GM19397 (cell line): ENCODE results near the gene UVSSA.
"Not testable (repeated sequence)": the region's sequence is repeated elsewhere in the genome, so short reads cannot be mapped to it uniquely, and the experiment has no call there.

Experiments used
- ATAC-seq: cut with Tn5 transposase; IDR thresholded peaks from one replicate; pipeline ENCODE4 v1.9.1; 2021; ENCODE audit warnings: mild to moderate bottlenecking, moderate library complexity; ENCODE audit not compliant: unreplicated experiment

Gene UVSSA

GRCh38 chr4:1330761-1331590 lies 16.0 kb upstream of the UVSSA start:
- ATAC-seq: no peak

- ATAC-seq: no peak
Observed at GRCh38 chr4:1331591-1332353, 15.2 kb upstream of the UVSSA start.

- ATAC-seq: no peak
Observed at GRCh38 chr4:1332686-1333085, 14.3 kb upstream of the UVSSA start.

GRCh38 chr4:1333256-1333655 lies 13.8 kb upstream of the UVSSA start:
- no peak for ATAC-seq

- ATAC-seq: not testable (repeated sequence)
Observed at GRCh38 chr4:1333851-1334578, 13.0 kb upstream of the UVSSA start.

GRCh38 chr4:1334579-1334895 lies 12.5 kb upstream of the UVSSA start:
- ATAC-seq: no peak

- ATAC-seq: not testable (repeated sequence)
Observed at GRCh38 chr4:1335193-1335883, 11.7 kb upstream of the UVSSA start.

GRCh38 chr4:1336088-1336491 lies 10.9 kb upstream of the UVSSA start:
- ATAC-seq: no peak

GRCh38 chr4:1337376-1337831 lies 9.6 kb upstream of the UVSSA start:
- no peak for ATAC-seq

GRCh38 chr4:1337951-1338751 lies 8.9 kb upstream of the UVSSA start:
- ATAC-seq: no peak

GRCh38 chr4:1338752-1339414 lies 8.1 kb upstream of the UVSSA start:
- ATAC-seq: no peak

- ATAC-seq: no peak
Observed at GRCh38 chr4:1339489-1339888, 7.5 kb upstream of the UVSSA start.

GRCh38 chr4:1340181-1340747 lies 6.7 kb upstream of the UVSSA start:
- no peak for ATAC-seq

GRCh38 chr4:1340861-1341260 lies 6.1 kb upstream of the UVSSA start:
- no peak for ATAC-seq

GRCh38 chr4:1342003-1342402 lies 5.0 kb upstream of the UVSSA start:
- no peak for ATAC-seq

GRCh38 chr4:1344696-1345095 lies 2.3 kb upstream of the UVSSA start:
- ATAC-seq: no peak

- peak; percentile 1 for ATAC-seq
Observed at GRCh38 chr4:1345903-1346780, 866 bp upstream of the UVSSA start.

- ATAC-seq: peak; percentile 30
Observed at GRCh38 chr4:1347410-1347864, 429 bp downstream of the UVSSA start.
